OCI-LY7 (cell line): ENCODE data around the gene PSEN1.

ENCODE experiments used
- EZH2phosphoT487 ChIP-seq: fragments of 200-600 bp; sonication (generic); IDR thresholded peaks from 2 replicates; pipeline ENCODE4 v1.6.1; 2018; ENCODE audit warnings: low read depth, borderline replicate concordance, mild to moderate bottlenecking, mixed run types, antibody characterized with exemption, low read length, moderate library complexity, mixed read lengths
- TF ChIP-seq, protein P1 (sequence below): fragments of 200-600 bp; sonication (generic); conservative IDR thresholded peaks from 2 replicates; pipeline ENCODE4 v1.5.1; 2014; ENCODE audit warnings: mild to moderate bottlenecking, antibody characterized with exemption, low read length, moderate library complexity, mixed read lengths

DNA sequence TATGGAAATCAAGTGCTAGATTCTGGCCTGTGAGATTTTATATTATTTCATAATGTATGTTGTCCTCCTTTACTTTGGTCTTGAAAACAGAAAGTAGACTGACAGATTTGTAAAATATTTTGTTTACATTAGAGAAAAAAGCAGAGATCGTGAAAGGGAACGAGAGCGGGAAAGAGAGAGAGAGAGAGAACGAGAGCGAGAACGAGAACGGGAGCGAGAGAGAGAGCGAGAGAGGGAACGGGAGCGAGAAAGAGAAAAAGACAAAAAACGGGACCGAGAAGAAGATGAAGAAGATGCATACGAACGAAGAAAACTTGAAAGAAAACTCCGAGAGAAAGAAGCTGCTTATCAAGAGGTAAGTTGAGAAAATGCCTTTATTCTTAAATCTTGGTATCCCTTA lies 30.6 kb upstream of the PSEN1 start:
- TF ChIP-seq, protein P1, sequence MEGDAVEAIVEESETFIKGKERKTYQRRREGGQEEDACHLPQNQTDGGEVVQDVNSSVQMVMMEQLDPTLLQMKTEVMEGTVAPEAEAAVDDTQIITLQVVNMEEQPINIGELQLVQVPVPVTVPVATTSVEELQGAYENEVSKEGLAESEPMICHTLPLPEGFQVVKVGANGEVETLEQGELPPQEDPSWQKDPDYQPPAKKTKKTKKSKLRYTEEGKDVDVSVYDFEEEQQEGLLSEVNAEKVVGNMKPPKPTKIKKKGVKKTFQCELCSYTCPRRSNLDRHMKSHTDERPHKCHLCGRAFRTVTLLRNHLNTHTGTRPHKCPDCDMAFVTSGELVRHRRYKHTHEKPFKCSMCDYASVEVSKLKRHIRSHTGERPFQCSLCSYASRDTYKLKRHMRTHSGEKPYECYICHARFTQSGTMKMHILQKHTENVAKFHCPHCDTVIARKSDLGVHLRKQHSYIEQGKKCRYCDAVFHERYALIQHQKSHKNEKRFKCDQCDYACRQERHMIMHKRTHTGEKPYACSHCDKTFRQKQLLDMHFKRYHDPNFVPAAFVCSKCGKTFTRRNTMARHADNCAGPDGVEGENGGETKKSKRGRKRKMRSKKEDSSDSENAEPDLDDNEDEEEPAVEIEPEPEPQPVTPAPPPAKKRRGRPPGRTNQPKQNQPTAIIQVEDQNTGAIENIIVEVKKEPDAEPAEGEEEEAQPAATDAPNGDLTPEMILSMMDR: no peak
- TF ChIP-seq EZH2phosphoT487: no peak
